ENCODE measurements around the gene TECTB. TPM values are rescaled to one million over a fixed set of nuclear protein-coding genes. Genes with fewer than 3 reads are reported as not detected.

TECTB gene
- total RNA-seq, 4 donors from 2014 or later: not detected

- no peak for DNase-seq
- H3K9me3 ChIP-seq: no peaks in the 10 kb centered on the region
- intact Hi-C loops (cut with DNase I): no loop called here
- peaks cover 0 to 30% (median 0%) of the 10 kb centered on the region in 4 donors for H3K27me3 ChIP-seq
- no peak overlapping the region for H3K4me3 ChIP-seq
- WGBS, 2 donors: 40 to 90% methylated on average over 1 to 2 of the region's 3 CpGs
- TF ChIP-seq POLR2A (IDR thresholded peaks at IDR 0.05) (no peak), CTCF (IDR thresholded peaks at IDR 0.05) (no peak)
- no peaks in the 10 kb centered on the region for H3K36me3 ChIP-seq
- H3K27ac ChIP-seq: no peak overlapping the region
- H3K4me1 ChIP-seq: no peaks in the 10 kb centered on the region
Measured at GRCh38 chr10:112313234-112313633, 30.0 kb downstream of the TECTB start.

GRCh38 chr10:112313911-112314310, 30.7 kb downstream of the TECTB start:
- WGBS, 2 donors: 57 to 72% methylated on average over 7 of the region's 7 CpGs
- no peak for DNase-seq
- H3K4me3 ChIP-seq: no peak overlapping the region
- H3K27ac ChIP-seq: no peak overlapping the region
- H3K9me3 ChIP-seq: no peaks in the 10 kb centered on the region
- no peaks in the 10 kb centered on the region for H3K36me3 ChIP-seq
- intact Hi-C loops (cut with DNase I): no loop called here
- TF ChIP-seq CTCF (IDR thresholded peaks at IDR 0.05) (no peak), POLR2A (IDR thresholded peaks at IDR 0.05) (no peak)
- H3K27me3 ChIP-seq: peaks cover 0 to 30% (median 0%) of the 10 kb centered on the region in 4 donors
- H3K4me1 ChIP-seq: no peaks in the 10 kb centered on the region

GRCh38 chr10:112314822-112315474, 31.7 kb downstream of the TECTB start:
- no peaks in the 10 kb centered on the region for H3K36me3 ChIP-seq
- H3K9me3 ChIP-seq: no peaks in the 10 kb centered on the region
- intact Hi-C loops (cut with DNase I): no loop called here
- H3K27ac ChIP-seq: no peak overlapping the region
- no peak for DNase-seq
- H3K4me3 ChIP-seq: no peak overlapping the region
- H3K27me3 ChIP-seq: peaks cover 0 to 30% (median 0%) of the 10 kb centered on the region in 4 donors
- no peaks in the 10 kb centered on the region for H3K4me1 ChIP-seq
- TF ChIP-seq CTCF (IDR thresholded peaks at IDR 0.05): peak; percentile 53 to 87 (median 76)
- no peak for TF ChIP-seq POLR2A (IDR thresholded peaks at IDR 0.05)
- WGBS, 2 donors: 23 to 28% methylated on average over 10 of the region's 10 CpGs

GRCh38 chr10:112327678-112328077, 44.5 kb downstream of the TECTB start:
- 79 to 81% methylated on average over 3 of the region's 3 CpGs for WGBS, 2 donors
- H3K9me3 ChIP-seq: no peaks in the 10 kb centered on the region
- no peaks in the 10 kb centered on the region for H3K36me3 ChIP-seq
- H3K27ac ChIP-seq: no peak overlapping the region
- H3K4me1 ChIP-seq: peaks cover 0 to 8% (median 0%) of the 10 kb centered on the region in 3 donors
- H3K27me3 ChIP-seq: no peaks in the 10 kb centered on the region
- H3K4me3 ChIP-seq: no peak overlapping the region
- intact Hi-C loops (cut with DNase I): no loop called here
- TF ChIP-seq CTCF (IDR thresholded peaks at IDR 0.05) (no peak), POLR2A (IDR thresholded peaks at IDR 0.05) (no peak)
- DNase-seq: no peak

- intact Hi-C loops (cut with DNase I): no loop called here
- Histone ChIP-seq H3K4me1 (peaks cover 0 to 8% (median 0%) of the 10 kb centered on the region in 3 donors), H3K27me3 (no peaks in the 10 kb centered on the region), H3K36me3 (no peaks in the 10 kb centered on the region), H3K27ac (no peak overlapping the region), H3K9me3 (no peaks in the 10 kb centered on the region), H3K4me3 (no peak overlapping the region)
- DNase-seq: no peak
- TF ChIP-seq CTCF (IDR thresholded peaks at IDR 0.05) (no peak), POLR2A (IDR thresholded peaks at IDR 0.05) (no peak)
- 35 to 39% methylated on average over 3 to 4 of the region's 4 CpGs for WGBS, 2 donors
Measured at GRCh38 chr10:112330162-112330561, 47.0 kb downstream of the TECTB start.

All from esophagus squamous epithelium (tissue), 5 donors.